ENCODE measurements around the gene RPL13.

The RPL13 gene

GRCh38 chr16:89598199-89598598 is 37.7 kb downstream of the RPL13 start:
- Histone ChIP-seq H3K9ac (ENCODE audit: low read length) (no peak overlapping the region), H3K27me3 (replicated peaks; ENCODE audit: insufficient read depth, low read length) (no peaks in the 10 kb centered on the region), H3K4me3 (ENCODE audit: low read length) (no peak overlapping the region), H2AFZ (ENCODE audit: low read length) (no peak overlapping the region), H3K4me2 (ENCODE audit: low read depth, low read length) (no peak overlapping the region), H3K79me2 (ENCODE audit: low read length) (no peaks in the 10 kb centered on the region), H3K4me1 (ENCODE audit: low read length) (no peaks in the 10 kb centered on the region), H3K36me3 (replicated peaks; ENCODE audit: insufficient read depth, low read length) (no peaks in the 10 kb centered on the region), H3K9me2 (replicated peaks; ENCODE audit: insufficient read depth, low read length) (no peaks in the 10 kb centered on the region), H3K27ac (ENCODE audit: low read length) (no peak overlapping the region), H3K9me3 (replicated peaks; ENCODE audit: insufficient read depth, low read length) (no peaks in the 10 kb centered on the region), H3F3A (ENCODE audit: insufficient read depth, low read length) (no peaks in the 10 kb centered on the region), H4K20me1 (ENCODE audit: insufficient read depth, low read length) (no peaks in the 10 kb centered on the region)
- TF ChIP-seq CTCF (IDR thresholded peaks at IDR 0.05; ENCODE audit: low read length): no peak
- DNase-seq: no peak

- Histone ChIP-seq H3K36me3 (replicated peaks; ENCODE audit: insufficient read depth, low read length) (no peaks in the 10 kb centered on the region), H3K9me3 (replicated peaks; ENCODE audit: insufficient read depth, low read length) (no peaks in the 10 kb centered on the region), H3F3A (ENCODE audit: insufficient read depth, low read length) (no peaks in the 10 kb centered on the region), H3K4me2 (ENCODE audit: low read depth, low read length) (no peak overlapping the region), H3K9me2 (replicated peaks; ENCODE audit: insufficient read depth, low read length) (no peaks in the 10 kb centered on the region), H3K79me2 (ENCODE audit: low read length) (no peaks in the 10 kb centered on the region), H3K4me3 (ENCODE audit: low read length) (no peak overlapping the region), H3K4me1 (ENCODE audit: low read length) (no peaks in the 10 kb centered on the region), H3K27ac (ENCODE audit: low read length) (no peak overlapping the region), H3K27me3 (replicated peaks; ENCODE audit: insufficient read depth, low read length) (no peaks in the 10 kb centered on the region), H4K20me1 (ENCODE audit: insufficient read depth, low read length) (no peaks in the 10 kb centered on the region), H3K9ac (ENCODE audit: low read length) (no peak overlapping the region), H2AFZ (ENCODE audit: low read length) (no peak overlapping the region)
- TF ChIP-seq EZH2 (optimal IDR thresholded peaks at IDR 0.05; ENCODE audit: low read depth, low read length) (no peak), EZH2phosphoT487 (IDR thresholded peaks at IDR 0.05; ENCODE audit: low read length) (no peak), CTCF (IDR thresholded peaks at IDR 0.05; ENCODE audit: low read length) (peak; percentile 29)
- peak; percentile 44 for DNase-seq
Observed at GRCh38 chr16:89599451-89599858, 39.0 kb downstream of the RPL13 start.

GRCh38 chr16:89599902-89600301 is 39.4 kb downstream of the RPL13 start:
- Histone ChIP-seq H3K27me3 (replicated peaks; ENCODE audit: insufficient read depth, low read length) (no peaks in the 10 kb centered on the region), H3K27ac (ENCODE audit: low read length) (no peak overlapping the region), H3K36me3 (replicated peaks; ENCODE audit: insufficient read depth, low read length) (no peaks in the 10 kb centered on the region), H3K79me2 (ENCODE audit: low read length) (no peaks in the 10 kb centered on the region), H3K9me2 (replicated peaks; ENCODE audit: insufficient read depth, low read length) (no peaks in the 10 kb centered on the region), H3K4me2 (ENCODE audit: low read depth, low read length) (no peak overlapping the region), H3K4me1 (ENCODE audit: low read length) (no peaks in the 10 kb centered on the region), H3K4me3 (ENCODE audit: low read length) (no peak overlapping the region), H3K9ac (ENCODE audit: low read length) (no peak overlapping the region), H2AFZ (ENCODE audit: low read length) (no peak overlapping the region), H4K20me1 (ENCODE audit: insufficient read depth, low read length) (no peaks in the 10 kb centered on the region), H3F3A (ENCODE audit: insufficient read depth, low read length) (no peaks in the 10 kb centered on the region), H3K9me3 (replicated peaks; ENCODE audit: insufficient read depth, low read length) (no peaks in the 10 kb centered on the region)
- no peak for DNase-seq
- TF ChIP-seq EZH2phosphoT487 (IDR thresholded peaks at IDR 0.05; ENCODE audit: low read length) (no peak), EZH2 (optimal IDR thresholded peaks at IDR 0.05; ENCODE audit: low read depth, low read length) (no peak), CTCF (IDR thresholded peaks at IDR 0.05; ENCODE audit: low read length) (no peak)

All from MM.1S (cell line).